IPS-11a (cell line): ENCODE results near the gene TMEM141.
"Not testable (repeated sequence)": the region's sequence is repeated elsewhere in the genome, so short reads cannot be mapped to it uniquely, and the experiment has no call there.

Experiments used
- H3K4me3 ChIP-seq: one replicate; pipeline ENCODE4 v1.5.1; 2013; ENCODE audit warnings: low read depth, low read length, control low read depth

The TMEM141 gene

DNA sequence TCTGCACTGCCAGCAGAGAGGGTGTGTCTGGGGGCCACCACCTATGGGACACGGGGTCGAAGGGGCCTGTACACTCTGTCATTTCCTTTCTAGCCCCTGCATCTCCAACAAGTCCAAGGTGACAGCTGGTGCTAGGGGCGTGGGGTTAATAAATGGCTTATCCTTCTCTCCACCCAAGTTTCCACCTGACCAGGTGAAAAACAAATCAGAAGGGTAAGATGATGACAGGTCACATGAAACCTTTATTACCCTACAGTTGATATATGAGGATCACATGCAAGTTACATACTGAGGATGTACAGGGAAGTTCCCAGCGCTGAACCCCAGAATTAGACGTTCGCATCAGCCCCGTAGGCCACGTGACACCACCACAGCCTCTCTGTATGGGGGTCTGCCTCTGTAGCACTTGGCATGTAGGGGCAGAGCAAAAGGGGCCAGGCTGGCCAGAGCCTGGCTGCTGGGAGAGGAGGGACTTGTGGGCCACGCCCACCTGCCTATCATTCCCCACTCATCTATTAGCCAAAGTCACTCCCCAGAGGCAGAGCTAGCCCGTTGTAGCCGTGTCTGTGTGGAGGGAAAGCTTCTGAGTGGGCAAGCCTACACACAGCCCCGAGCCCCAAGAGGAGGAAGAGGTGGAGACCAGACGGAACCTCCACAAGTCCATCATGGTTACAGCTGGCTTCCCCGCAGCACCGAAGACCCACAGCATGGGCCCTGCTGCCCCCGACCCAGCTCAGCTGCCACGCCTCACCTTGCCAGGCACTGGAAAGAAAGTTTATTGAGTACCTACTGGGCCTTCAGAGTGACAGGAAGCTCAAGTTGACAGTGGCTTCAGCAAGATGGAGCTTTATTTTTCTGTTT, 2.2 kb downstream of the TMEM141 start:
- H3K4me3 ChIP-seq: no peak overlapping the region

DNA sequence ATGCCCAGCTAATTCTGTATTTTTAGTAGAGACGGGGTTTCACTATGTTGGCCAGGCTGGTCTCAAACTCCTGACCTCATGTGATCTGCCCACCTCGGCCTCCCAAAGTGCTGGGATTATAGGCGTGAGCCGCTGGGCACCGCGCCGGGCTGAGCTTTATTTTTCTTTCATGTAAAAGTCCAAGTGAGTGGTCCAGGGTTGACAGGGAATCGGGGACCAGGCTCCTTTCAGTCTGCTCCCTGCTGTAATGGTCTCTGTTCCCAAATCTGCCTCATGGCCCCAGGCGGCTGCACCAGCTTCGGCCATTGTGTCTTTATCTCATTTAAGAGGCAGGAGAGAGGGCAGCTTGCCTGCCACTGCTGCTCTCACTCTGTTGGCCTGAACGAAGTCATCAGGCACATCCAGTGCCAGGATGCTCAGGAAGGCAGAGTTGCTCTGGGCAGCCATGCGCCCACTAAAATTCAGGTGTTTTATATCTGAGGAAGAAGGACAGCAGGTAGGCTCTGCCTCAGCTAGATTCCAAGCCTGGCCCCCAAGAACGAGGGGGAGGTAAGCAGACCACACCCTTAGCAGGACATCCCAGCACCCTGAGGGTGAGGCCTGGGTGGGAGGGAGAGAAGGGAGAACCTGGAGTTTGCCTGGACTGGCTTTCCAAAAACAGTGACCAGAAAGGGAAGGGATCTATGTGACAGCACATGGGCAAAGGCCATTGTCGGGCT, 3.3 kb downstream of the TMEM141 start:
- H3K4me3 ChIP-seq: no peak overlapping the region

DNA sequence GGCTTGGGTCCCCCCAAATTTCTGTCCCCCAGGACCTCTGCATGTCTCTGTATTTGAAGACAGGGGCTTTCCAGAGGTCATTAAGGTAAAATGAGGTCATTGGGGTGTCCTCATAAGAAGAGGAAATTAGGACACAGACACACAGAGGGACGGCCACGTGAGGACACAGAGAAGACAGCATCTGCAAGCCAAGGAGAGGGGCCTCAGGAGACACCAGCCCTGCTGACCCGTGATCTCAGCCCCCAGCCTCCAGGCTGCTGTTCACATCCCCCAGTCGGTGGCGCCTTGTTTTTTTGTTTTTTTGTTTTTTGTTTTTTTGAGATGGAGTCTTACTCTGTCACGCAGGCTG, 3.8 kb downstream of the TMEM141 start:
- H3K4me3 ChIP-seq: no peak overlapping the region

DNA sequence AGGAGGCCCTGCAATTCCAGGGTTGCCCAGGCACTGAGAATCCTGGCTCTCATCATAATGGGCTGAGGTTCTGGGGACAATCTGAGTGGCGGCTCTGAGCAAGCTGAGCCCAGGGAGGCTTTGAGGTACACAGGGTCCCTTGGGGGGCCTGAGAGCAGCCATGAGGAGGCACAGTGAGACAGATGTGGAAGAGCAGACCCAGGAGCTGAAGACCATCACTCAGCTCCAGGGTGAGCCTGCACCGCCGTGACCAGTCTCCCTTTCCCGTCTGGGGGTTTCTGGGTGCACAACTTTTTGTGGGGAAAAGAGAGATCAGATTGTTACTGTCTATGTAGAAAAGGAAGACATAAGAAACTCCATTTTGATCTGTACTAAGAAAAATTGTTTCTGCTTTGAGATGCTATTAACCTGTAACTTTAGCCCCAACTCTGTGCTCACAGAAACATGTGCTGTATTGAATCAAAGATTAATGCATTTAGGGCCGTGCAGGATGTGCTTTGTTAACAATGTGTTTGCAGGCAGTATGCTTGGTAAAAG, 5.2 kb downstream of the TMEM141 start, which contains the start of gene CCDC183:
CCDC183 (plus strand) TSS at position 101 of the 537 bp plus-strand sequence; CDS start at position 161, 60 bp downstream.
- no peak within 1 kb of the TSS for H3K4me3 ChIP-seq

DNA sequence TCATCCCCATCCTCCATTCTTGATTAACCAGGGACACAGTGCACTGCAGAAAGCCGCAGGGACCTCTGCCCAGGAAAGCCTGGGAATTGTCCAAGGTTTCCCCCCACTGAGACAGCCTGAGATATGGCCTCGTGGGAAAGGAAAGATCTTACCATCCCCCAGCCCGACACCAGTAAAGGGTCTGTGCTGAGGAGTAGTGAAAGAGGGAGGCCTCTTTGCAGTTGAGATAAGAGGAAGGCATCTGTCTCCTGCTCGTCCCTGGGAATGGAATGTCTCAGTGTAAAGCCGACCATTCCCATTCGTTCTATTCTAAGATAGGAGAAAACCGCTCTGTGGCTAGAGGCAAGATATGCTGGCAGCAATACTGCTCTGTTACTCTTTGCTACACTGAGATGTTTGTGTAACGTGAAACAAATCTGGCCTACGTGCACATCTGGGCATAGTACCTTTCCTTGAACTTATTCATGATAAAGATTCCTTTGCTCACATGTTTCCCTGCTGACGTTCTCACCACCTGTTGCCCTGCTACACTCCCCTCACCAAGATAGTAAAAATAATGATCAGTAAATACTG, 5.7 kb downstream of the TMEM141 start:
- H3K4me3 ChIP-seq: not testable (repeated sequence)

DNA sequence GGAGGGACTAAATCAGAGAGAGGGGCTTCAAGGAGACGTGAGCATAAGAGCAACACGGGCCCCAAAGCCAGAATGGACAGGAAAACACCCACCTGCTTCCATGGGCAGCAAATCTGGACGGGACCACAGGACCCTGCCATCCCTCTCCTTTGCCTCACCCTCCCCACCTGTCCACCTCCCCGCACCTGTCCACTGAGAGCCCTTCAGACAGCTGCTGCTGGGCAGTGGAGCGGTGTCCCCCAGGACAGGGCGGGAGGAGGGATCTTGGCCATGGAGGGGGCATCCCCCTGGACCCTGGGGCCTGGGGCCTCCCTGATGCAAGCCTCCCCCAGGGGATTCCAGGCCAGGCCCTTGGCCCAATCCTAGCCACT, 7.5 kb downstream of the TMEM141 start:
- no peak overlapping the region for H3K4me3 ChIP-seq

DNA sequence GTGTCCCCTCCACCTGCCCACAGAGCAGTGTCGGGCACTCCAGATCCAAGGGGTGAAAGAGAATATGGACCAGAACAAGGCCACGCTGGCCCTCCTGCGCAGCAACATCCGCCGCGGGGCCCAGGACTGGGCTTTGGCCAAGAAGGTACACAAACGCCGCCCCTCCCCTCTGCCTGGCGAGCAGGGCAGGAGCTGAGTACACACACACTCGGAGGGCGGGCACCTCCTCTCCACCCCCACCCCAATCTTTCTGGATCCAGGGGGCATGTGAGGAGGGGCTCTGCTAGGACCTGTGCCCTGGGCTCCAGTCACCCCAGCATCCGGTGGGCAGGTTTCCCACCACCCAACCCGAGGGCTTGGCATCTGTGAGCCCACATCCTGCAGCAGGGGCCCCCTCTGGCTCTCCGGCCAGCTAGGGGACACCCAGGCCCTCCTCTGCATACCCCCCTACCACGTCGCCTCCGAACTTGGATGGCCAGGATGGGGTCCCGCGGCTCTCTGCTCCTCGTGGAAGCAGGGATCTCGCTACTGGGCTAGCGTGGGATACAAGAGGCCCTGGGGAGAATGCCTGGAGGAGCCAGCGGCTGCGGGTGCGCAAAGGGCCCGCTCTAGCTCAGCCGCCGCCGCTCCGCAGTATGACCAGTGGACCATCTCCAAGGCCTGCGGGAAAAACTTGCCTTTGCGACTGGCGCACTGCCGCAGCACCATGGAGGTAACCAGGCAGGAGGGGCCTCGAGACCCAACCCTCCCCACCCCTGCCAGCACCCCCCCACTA, 8.1 kb downstream of the TMEM141 start:
- H3K4me3 ChIP-seq: peak overlapping the region; percentile 1

DNA sequence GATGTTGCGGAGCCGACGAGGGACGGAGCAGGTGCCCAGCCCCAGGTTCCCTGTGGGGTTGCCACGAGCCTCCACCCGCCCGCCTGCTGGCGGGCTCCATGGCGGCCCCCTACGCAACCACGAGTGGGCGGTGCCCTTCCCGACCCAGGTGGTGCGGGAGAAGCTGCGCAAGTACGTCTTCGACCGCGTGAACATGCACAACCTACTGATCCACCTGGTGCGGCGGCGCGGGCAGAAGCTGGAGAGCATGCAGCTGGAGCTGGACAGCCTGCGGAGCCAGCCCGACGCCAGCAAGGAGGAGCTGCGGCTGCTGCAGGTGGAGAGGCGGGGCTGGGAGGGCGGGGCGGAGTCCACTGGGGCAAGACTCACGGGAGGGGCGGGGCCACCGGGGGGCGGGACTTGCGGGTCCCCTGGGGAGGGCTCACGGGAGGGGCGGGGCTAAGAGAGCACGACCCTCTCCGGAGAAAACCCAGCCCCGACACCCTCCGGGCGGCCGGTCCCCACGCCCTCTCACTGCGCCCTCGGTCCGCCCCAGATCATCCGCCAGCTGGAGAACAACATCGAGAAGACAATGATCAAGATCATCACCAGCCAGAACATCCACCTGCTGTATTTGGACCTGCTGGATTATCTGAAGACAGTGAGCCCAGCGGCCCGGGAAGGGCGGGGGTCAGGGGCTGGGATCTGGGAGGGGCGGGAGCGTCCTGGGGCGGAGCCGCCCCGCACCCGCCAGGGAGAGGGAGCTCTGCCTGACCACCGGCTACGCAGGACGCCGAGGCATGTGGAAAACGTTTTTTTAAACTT, 8.9 kb downstream of the TMEM141 start:
- peak overlapping the region; percentile 30 for H3K4me3 ChIP-seq

DNA sequence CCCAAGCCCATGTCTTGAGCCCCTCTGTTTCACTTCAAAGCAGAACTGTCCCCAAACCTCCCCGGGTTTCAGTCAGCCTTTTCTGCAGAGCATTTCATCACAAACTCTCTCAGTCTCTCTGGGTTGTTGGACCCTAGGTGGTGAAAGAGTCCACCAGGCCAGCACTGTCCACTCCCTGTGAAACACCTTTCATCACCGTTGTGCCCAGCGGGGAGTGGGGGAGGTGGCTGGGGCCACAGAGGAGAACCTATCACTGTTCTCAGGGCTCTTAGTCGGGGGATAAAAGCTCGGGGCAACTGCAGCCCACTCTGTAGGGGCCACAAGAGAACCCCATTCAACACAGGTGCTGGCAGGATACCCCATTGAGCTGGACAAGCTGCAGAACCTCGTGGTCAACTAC, 11.2 kb downstream of the TMEM141 start:
- no peak overlapping the region for H3K4me3 ChIP-seq

DNA sequence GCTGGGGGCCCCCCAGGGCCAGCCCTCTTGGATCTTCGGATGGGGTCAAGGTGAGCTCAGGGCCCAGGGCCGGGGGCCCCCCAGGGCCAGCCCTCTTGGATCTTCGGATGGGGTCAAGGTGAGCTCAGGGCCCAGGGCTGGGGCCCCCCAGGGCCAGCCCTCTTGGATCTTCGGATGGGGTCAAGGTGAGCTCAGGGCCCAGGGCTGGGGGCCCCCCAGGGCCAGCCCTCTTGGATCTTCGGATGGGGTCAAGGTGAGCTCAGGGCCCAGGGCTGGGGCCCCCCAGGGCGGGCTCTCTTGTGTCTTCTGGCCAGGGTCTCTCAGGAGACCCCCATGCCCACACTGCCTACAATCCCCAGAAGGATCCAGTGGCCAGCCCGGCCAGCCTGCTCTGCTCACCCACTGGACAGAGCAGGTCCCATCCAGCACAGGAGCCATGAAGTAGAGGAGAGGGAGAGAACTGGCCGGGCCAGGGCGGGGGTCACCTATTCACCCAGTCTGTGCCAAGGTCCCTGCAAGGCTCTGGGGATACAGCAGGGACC, 11.9 kb downstream of the TMEM141 start:
- H3K4me3 ChIP-seq: not testable (repeated sequence)

DNA sequence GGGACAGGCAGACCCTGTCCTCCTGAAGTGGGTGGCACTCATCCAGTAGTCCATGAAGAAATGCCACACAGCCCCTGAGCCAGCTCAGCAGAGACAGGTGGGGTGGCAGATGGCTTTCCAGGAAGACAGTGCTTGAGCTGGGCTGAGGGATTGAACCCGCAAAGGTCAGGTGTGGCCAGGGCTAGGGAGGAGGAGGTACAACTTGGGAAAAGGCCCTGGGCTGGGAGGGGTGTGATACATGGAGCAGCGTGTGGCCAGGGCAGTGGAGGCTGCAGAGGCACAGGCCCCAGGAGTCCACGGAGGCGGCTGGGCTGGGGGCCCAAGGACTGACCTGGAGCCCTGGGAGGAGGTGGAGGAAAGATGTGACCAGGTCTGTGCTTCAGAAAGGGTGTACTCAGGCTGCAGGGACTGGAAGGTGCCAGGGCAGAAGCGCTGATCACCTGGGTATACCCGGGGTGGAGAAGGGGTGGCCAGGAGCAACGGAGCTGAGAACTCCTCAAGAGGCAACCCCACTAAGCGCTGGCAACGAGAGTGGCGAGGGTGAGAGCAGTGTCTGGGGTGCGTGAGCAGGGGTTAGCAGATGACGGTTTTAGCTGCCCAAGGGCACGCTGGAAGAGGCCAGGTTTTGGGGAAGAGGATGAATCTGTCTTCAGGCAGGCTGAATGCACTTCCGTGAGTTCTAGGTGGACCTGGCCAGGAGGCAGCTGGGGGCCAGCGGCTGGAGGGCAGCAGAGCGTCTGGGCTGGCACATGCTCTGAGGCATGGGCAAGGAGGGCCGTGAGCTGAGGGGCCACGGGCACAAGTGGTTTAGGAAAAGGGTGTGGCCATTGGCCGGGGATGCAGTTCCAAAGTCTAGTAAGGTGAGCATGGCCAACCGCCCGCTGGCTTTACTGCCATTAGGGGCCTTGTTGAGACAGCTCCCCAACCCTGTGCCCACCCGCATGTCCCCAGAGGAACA, 12.7 kb downstream of the TMEM141 start:
- no peak overlapping the region for H3K4me3 ChIP-seq

DNA sequence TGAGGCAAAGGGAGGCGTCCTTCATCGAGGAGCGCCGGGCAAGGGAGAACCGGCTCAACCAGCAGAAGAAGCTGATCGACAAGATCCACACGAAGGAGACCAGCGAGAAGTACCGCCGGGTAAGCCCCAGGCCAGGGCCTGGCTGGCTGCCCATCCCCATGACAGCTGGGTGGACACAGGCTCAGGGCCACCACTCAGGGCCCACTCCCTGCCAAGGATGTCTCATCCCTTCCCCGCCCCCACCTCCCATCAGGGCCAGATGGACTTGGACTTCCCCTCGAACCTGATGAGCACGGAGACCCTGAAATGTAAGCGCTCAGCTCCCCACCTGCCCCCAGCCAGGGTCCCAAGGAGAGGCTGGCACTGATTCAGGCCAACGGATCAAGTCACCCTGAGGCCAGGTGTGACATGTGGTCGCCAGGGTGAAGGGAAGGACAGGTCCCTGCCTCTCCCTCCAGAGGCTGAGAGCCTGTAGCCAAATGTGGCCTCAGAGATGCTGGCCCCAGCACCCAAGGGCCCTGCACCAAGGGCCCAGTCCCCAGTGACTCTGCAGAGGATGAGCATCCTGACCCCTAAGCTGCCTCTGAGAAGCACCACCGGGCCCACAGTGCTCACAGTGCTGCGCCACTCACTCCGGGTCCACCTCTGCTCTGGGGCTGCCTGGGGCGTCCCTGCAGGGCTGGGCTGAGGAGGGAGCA, 13.5 kb downstream of the TMEM141 start:
- no peak overlapping the region for H3K4me3 ChIP-seq

DNA sequence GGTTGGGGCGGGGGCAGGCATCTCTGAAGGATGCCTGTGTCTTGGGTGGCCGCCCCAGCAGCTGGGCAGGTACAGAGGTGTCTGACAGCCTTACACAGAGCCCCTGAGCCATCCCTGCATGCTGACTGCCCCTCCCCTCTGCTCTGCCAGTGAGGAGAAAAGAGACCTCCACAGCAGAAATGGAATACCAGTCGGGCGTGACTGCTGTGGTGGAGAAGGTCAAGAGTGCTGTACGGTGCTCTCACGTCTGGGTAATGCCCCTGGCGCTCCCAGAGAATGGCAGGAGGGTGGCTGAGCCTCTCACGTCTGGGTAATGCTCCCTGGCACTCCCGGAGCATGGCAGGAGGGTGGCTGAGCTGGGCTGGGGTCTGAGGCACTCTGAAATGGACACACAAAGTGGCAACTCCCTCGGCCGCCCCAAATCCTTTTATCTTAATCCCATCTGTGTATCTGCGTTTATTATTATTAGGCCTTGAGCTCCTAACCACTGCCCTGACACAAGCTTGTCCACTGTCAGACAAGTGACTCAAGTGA, 14.1 kb downstream of the TMEM141 start:
- H3K4me3 ChIP-seq: no peak overlapping the region

DNA sequence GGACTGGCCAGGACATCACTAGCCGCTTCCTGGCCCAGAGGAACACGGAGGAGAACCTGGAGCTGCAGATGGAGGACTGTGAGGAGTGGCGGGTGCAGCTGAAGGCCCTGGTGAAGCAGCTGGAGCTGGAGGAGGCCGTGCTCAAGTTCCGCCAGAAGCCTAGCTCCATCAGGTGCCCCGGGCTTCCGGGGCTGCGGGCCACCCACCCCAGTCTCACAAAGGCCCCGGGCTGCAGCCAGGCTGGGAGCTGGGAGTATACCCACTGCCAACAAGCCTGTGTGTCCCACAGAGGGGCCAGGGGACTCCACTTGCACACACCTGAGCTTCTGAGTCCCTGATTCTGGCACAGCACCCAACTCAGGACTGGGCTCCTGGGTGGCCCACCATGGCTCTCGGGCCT, 14.9 kb downstream of the TMEM141 start:
- H3K4me3 ChIP-seq: no peak overlapping the region

DNA sequence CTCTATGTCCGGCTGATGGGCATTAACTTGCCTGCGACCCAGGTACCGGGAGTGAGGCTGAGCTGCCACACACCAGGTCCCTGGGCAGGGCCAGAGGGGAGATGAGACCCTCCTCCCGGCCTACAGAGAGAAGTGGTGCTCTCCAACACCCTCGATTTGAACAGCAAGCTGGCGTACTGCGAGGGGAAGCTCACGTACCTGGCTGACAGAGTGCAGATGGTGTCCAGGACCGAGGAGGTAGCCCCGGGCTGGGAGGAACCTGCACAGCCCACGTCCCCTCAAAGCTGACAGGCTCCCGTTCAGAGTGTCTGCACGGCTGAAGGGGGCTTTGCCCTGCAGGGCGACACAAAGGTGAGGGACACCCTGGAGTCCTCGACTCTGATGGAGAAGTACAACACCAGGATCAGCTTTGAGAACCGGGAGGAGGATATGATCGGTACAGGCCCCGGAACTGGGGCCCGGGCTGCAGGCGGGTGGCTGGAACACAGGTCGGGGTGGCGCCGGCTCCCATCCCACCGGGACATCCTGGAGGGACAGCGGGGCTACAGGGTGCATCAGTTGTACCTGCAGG, 15.6 kb downstream of the TMEM141 start:
- peak overlapping the region; percentile 86 for H3K4me3 ChIP-seq

DNA sequence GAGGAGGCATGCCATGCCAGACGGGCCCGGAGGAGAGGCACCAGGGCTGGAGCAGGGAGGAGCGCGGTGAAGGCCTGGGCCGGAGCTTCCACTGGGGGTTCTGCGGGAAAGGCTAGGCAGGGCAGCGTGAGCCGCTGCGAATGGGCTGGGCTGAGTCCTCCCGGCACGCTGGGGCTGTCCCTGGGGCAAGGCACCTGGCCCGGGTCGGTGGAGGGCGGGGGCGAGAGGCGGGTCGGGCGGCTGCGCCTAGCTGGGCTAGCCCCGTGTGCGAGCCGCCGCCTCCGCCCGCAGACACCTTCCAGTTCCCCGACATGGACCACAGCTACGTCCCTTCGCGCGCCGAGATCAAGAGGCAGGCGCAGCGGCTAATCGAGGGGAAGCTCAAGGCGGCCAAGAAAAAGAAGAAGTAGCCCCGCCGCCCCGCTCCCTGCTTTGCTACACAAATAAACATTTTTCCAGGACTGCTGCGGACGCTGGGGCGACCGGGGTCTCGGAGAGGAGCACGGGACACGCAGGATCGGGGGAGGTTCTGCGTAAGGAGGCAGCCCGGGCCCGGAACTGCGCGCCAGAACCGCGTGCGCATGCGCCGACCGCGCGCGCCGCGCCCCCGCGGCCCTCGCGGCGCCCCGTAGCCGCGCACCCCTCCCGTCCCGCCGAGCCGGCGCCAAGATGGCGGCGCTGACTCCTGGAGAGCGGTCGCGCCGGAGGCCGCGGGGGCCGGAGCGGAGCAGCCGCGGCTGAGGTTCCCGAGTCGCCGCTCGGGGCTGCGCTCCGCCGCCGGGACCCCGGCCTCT, 16.3 kb downstream of the TMEM141 start, which contains the start of gene RABL6:
RABL6 (plus strand) TSS at position 668 of the 794 bp plus-strand sequence. CDS start 249 bp downstream, outside the sequence.
- peak within 1 kb of the TSS; percentile 86 for H3K4me3 ChIP-seq
